Heart left ventricle (tissue), 13 donors: ENCODE measurements around the gene PCLO.

ENCODE experiments used
- CTCF ChIP-seq, 12 donors: fragments of 200-600 bp; sonication (generic) in 4 of 12; IDR thresholded peaks; one replicate each; pipeline versions ENCODE4 v1.5.0 to v1.8.0; 2018 to 2022; ENCODE audit warnings: antibody characterized with exemption in 12 of 12, mild to moderate bottlenecking in 5 of 12
- POLR2A ChIP-seq, 2 donors: fragments of 450-650 bp; IDR thresholded peaks; one replicate each; pipeline ENCODE4 v1.6.1; 2017; ENCODE audit warnings: antibody characterized with exemption in 2 of 2, mild to moderate bottlenecking in 2 of 2, moderate library complexity in 2 of 2
- donor health status: ischemic (EF 13 %, LVEDD 7.1; RV severe dilation, severe dysfunction).
- donor health status: DM: no; HTN: yes; CAD: no.
- donor health status: DM: no; HTN: no; CAD: no.
- donor health status: ischemic (EF 25% LVEDD 6.9; RV normal size, moderate dysfunction).
- donor health status: ischemic (EF 25% LVEDD 5.7; RV mildly dilated, moderate dysfunction).
- donor health status: ischemic (EF 35%, LVEDD 5.7; RV mildly dilated, moderate dysfunction).
- donor health status: nonischemic (EF 11% LVEDD 7.7; RV severe dilation, severe dysfunction).
- donor health status: DM: yes; HTN: yes; CAD: no.
- donor health status: PGD.
- donor health status: ischemic (EF 29% LVEDD 5.4; RV normal size, mild dysfunction).
- donor health status: nonischemic (EF 23%, LVEDD 6.1; RV moderate dilation, normal function).

- TF ChIP-seq CTCF (IDR thresholded peaks at IDR 0.05) (no peak), POLR2A (IDR thresholded peaks at IDR 0.05) (no peak)
Measured at GRCh38 chr7:82926477-82926876, 236.2 kb downstream of the PCLO start.
